ENCODE results near the gene PAX8. TPM values are rescaled to one million over a fixed set of nuclear protein-coding genes. Genes with fewer than 3 reads are reported as not detected.

Gene PAX8
- total RNA-seq, 1 donor = 2.9 TPM

- no peaks in the 10 kb centered on the region for H3K36me3 ChIP-seq (ENCODE audit: insufficient read depth, low read length)
- no peak for TF ChIP-seq CTCF (IDR thresholded peaks at IDR 0.05; ENCODE audit: extremely low read depth, low read depth, low read length)
- H4K20me1 ChIP-seq (ENCODE audit: insufficient read depth, low read length) = no peaks in the 10 kb centered on the region
- H3K4me2 ChIP-seq (ENCODE audit: insufficient read depth, low read length) = peak overlapping the region; percentile 58
- no peak overlapping the region for H3K4me3 ChIP-seq (ENCODE audit: insufficient read depth, low read length)
- peaks cover 40% of the 10 kb centered on the region for H3K4me1 ChIP-seq (ENCODE audit: insufficient read depth, low read length)
- peak; percentile 73 for DNase-seq (ENCODE audit: insufficient read length, low spot score, missing footprints)
- peak overlapping the region; percentile 92 for H3K27ac ChIP-seq (ENCODE audit: low read depth, low read length)
- H3K27me3 ChIP-seq (ENCODE audit: insufficient read depth, low read length) = peaks cover 8% of the 10 kb centered on the region
- H2AFZ ChIP-seq (ENCODE audit: low read length) = peak overlapping the region; percentile 41
- H3K79me2 ChIP-seq (ENCODE audit: insufficient read depth, low read length) = no peaks in the 10 kb centered on the region
- no peaks in the 10 kb centered on the region for H3K9me3 ChIP-seq (ENCODE audit: low read depth, low read length)
Observed at GRCh38 chr2:113282747-113283533, 4.2 kb upstream of the PAX8 start.

GRCh38 chr2:113281910-113282746 is 3.4 kb upstream of the PAX8 start:
- Histone ChIP-seq H4K20me1 (ENCODE audit: insufficient read depth, low read length) (no peaks in the 10 kb centered on the region), H3K36me3 (ENCODE audit: insufficient read depth, low read length) (no peaks in the 10 kb centered on the region), H3K27me3 (ENCODE audit: insufficient read depth, low read length) (peaks cover 16% of the 10 kb centered on the region), H3K79me2 (ENCODE audit: insufficient read depth, low read length) (no peaks in the 10 kb centered on the region), H3K4me3 (ENCODE audit: insufficient read depth, low read length) (no peak overlapping the region), H3K4me1 (ENCODE audit: insufficient read depth, low read length) (peaks cover 40% of the 10 kb centered on the region), H3K9me3 (ENCODE audit: low read depth, low read length) (no peaks in the 10 kb centered on the region), H3K27ac (ENCODE audit: low read depth, low read length) (peak overlapping the region; percentile 48), H2AFZ (ENCODE audit: low read length) (no peak overlapping the region), H3K4me2 (ENCODE audit: insufficient read depth, low read length) (no peak overlapping the region)
- peak; percentile 74 for DNase-seq (ENCODE audit: insufficient read length, low spot score, missing footprints)
- TF ChIP-seq CTCF (IDR thresholded peaks at IDR 0.05; ENCODE audit: extremely low read depth, low read depth, low read length) = no peak

GRCh38 chr2:113278073-113278741 is 514 bp downstream of the PAX8 start:
- no peaks in the 10 kb centered on the region for H4K20me1 ChIP-seq (ENCODE audit: insufficient read depth, low read length)
- H3K27ac ChIP-seq (ENCODE audit: low read depth, low read length) = no peak overlapping the region
- no peak overlapping the region for H2AFZ ChIP-seq (ENCODE audit: low read length)
- no peak overlapping the region for H3K4me2 ChIP-seq (ENCODE audit: insufficient read depth, low read length)
- DNase-seq (ENCODE audit: insufficient read length, low spot score, missing footprints) = no peak
- TF ChIP-seq CTCF (IDR thresholded peaks at IDR 0.05; ENCODE audit: extremely low read depth, low read depth, low read length) = no peak
- H3K4me3 ChIP-seq (ENCODE audit: insufficient read depth, low read length) = no peak overlapping the region
- H3K27me3 ChIP-seq (ENCODE audit: insufficient read depth, low read length) = peaks cover 56% of the 10 kb centered on the region
- H3K9me3 ChIP-seq (ENCODE audit: low read depth, low read length) = no peaks in the 10 kb centered on the region
- no peaks in the 10 kb centered on the region for H3K79me2 ChIP-seq (ENCODE audit: insufficient read depth, low read length)
- peaks cover 13% of the 10 kb centered on the region for H3K4me1 ChIP-seq (ENCODE audit: insufficient read depth, low read length)
- no peaks in the 10 kb centered on the region for H3K36me3 ChIP-seq (ENCODE audit: insufficient read depth, low read length)

Data from osteoblast (primary cell).